ENCODE results near the gene FRMD4A. TPM values are rescaled to one million over a fixed set of nuclear protein-coding genes. Genes with fewer than 3 reads are reported as not detected.

The FRMD4A gene
- total RNA-seq, 2 donors from 2014 or later = 55.9 to 81.0 TPM

GRCh38 chr10:13672548-13672947, 658.2 kb downstream of the FRMD4A start:
- Histone ChIP-seq H3K27me3 (replicated peaks; ENCODE audit: insufficient read depth) (no peaks in the 10 kb centered on the region), H3K4me3 (no peak overlapping the region), H3K9me3 (no peaks in the 10 kb centered on the region), H3K27ac (no peak overlapping the region), H3K4me1 (ENCODE audit: control insufficient read depth in 1 of 2, low read depth in 2 of 2) (no peaks in the 10 kb centered on the region), H3K36me3 (peaks cover 26% of the 10 kb centered on the region)
- no peak for DNase-seq (ENCODE audit: low spot score)
- no peak for ATAC-seq (ENCODE audit: insufficient number of reproducible peaks, low FRiP score, low read depth)
- no peak for TF ChIP-seq CTCF (IDR thresholded peaks at IDR 0.05)

GRCh38 chr10:13671904-13672303, 658.8 kb downstream of the FRMD4A start:
- Histone ChIP-seq H3K27ac (no peak overlapping the region), H3K4me1 (ENCODE audit: control insufficient read depth in 1 of 2, low read depth in 2 of 2) (no peaks in the 10 kb centered on the region), H3K36me3 (peaks cover 29% of the 10 kb centered on the region), H3K27me3 (replicated peaks; ENCODE audit: insufficient read depth) (no peaks in the 10 kb centered on the region), H3K4me3 (no peak overlapping the region), H3K9me3 (no peaks in the 10 kb centered on the region)
- ATAC-seq (ENCODE audit: insufficient number of reproducible peaks, low FRiP score, low read depth) (no peak), DNase-seq (ENCODE audit: low spot score) (no peak)
- no peak for TF ChIP-seq CTCF (IDR thresholded peaks at IDR 0.05)

GRCh38 chr10:13670311-13670710, 660.4 kb downstream of the FRMD4A start:
- no peaks in the 10 kb centered on the region for H3K4me1 ChIP-seq (ENCODE audit: control insufficient read depth in 1 of 2, low read depth in 2 of 2)
- H3K27ac ChIP-seq = no peak overlapping the region
- no peak for TF ChIP-seq CTCF (IDR thresholded peaks at IDR 0.05)
- no peaks in the 10 kb centered on the region for H3K27me3 ChIP-seq (replicated peaks; ENCODE audit: insufficient read depth)
- no peak overlapping the region for H3K4me3 ChIP-seq
- no peaks in the 10 kb centered on the region for H3K9me3 ChIP-seq
- no peak for ATAC-seq (ENCODE audit: insufficient number of reproducible peaks, low FRiP score, low read depth)
- H3K36me3 ChIP-seq = peaks cover 44% of the 10 kb centered on the region
- DNase-seq (ENCODE audit: low spot score) = no peak

- no peak overlapping the region for H3K27ac ChIP-seq
- H3K36me3 ChIP-seq = peaks cover 47% of the 10 kb centered on the region
- DNase-seq (ENCODE audit: low spot score) = no peak
- no peaks in the 10 kb centered on the region for H3K27me3 ChIP-seq (replicated peaks; ENCODE audit: insufficient read depth)
- H3K9me3 ChIP-seq = no peaks in the 10 kb centered on the region
- ATAC-seq (ENCODE audit: insufficient number of reproducible peaks, low FRiP score, low read depth) = no peak
- TF ChIP-seq CTCF (IDR thresholded peaks at IDR 0.05) = no peak
- H3K4me3 ChIP-seq = no peak overlapping the region
- no peaks in the 10 kb centered on the region for H3K4me1 ChIP-seq (ENCODE audit: control insufficient read depth in 1 of 2, low read depth in 2 of 2)
Measured at GRCh38 chr10:13669901-13670300, 660.8 kb downstream of the FRMD4A start.

GRCh38 chr10:13669182-13669855, 661.4 kb downstream of the FRMD4A start:
- H3K27ac ChIP-seq = no peak overlapping the region
- DNase-seq (ENCODE audit: low spot score) = no peak
- H3K9me3 ChIP-seq = no peaks in the 10 kb centered on the region
- TF ChIP-seq CTCF (IDR thresholded peaks at IDR 0.05) = no peak
- no peaks in the 10 kb centered on the region for H3K4me1 ChIP-seq (ENCODE audit: control insufficient read depth in 1 of 2, low read depth in 2 of 2)
- ATAC-seq (ENCODE audit: insufficient number of reproducible peaks, low FRiP score, low read depth) = no peak
- H3K4me3 ChIP-seq = no peak overlapping the region
- H3K27me3 ChIP-seq (replicated peaks; ENCODE audit: insufficient read depth) = no peaks in the 10 kb centered on the region
- H3K36me3 ChIP-seq = peaks cover 50% of the 10 kb centered on the region
